Chondrocyte (in vitro differentiated cells): ENCODE data around the gene KDR. TPM values are rescaled to one million over a fixed set of nuclear protein-coding genes. Genes with fewer than 3 reads are reported as not detected.

Experiments
- DNase-seq: peaks from one replicate; pipeline ENCODE4 v3.0.0; 2021; ENCODE audit warnings: mixed read lengths, low spot score
- H3K27ac Mint-ChIP-seq: one replicate; pipeline ENCODE4 v1.8.0; 2021; ENCODE audit warnings: mild to moderate bottlenecking, moderate library complexity, mixed read lengths; ENCODE audit not compliant: unreplicated experiment
- H3K27me3 Mint-ChIP-seq: 2 replicates; pipeline ENCODE4 v1.8.0; 2021; ENCODE audit warnings: low read depth, mixed read lengths
- H3K36me3 Mint-ChIP-seq: 2 replicates; pipeline ENCODE4 v1.8.0; 2021; ENCODE audit warnings: low read depth, mixed read lengths
- H3K4me1 Mint-ChIP-seq: 2 replicates; pipeline ENCODE4 v1.8.0; 2021; ENCODE audit warnings: low read depth, mild to moderate bottlenecking, mixed read lengths
- H3K4me3 Mint-ChIP-seq: one replicate; pipeline ENCODE4 v1.8.0; 2021; ENCODE audit warnings: mild to moderate bottlenecking, moderate library complexity, mixed read lengths; ENCODE audit not compliant: unreplicated experiment
- H3K9me3 Mint-ChIP-seq: 2 replicates; pipeline ENCODE4 v1.8.0; 2021; ENCODE audit warnings: low read depth, mixed read lengths
- total RNA-seq: library from RNA; stranded (reverse); gene quantifications from 3 replicates; pipeline ENCODE4 v1.2.1, GENCODE V29; 2021
- TF ChIP-seq, protein P1 (sequence below): fragments of 200-600 bp; sonication (generic); IDR thresholded peaks from 2 replicates; pipeline ENCODE4 v1.5.0; 2021; ENCODE audit warnings: antibody characterized with exemption, mild to moderate bottlenecking, moderate library complexity

The KDR gene
- total RNA-seq, 1 donor from 2014 or later = 0.77 TPM

GRCh38 chr4:55154933-55155332 is 29.5 kb upstream of the KDR start:
- H3K4me1 Mint-ChIP-seq = no peaks in the 10 kb centered on the region
- DNase-seq = no peak
- no peaks in the 10 kb centered on the region for H3K36me3 Mint-ChIP-seq
- H3K27me3 Mint-ChIP-seq = peaks cover 34% of the 10 kb centered on the region
- no peak overlapping the region for H3K4me3 Mint-ChIP-seq
- TF ChIP-seq, protein P1, sequence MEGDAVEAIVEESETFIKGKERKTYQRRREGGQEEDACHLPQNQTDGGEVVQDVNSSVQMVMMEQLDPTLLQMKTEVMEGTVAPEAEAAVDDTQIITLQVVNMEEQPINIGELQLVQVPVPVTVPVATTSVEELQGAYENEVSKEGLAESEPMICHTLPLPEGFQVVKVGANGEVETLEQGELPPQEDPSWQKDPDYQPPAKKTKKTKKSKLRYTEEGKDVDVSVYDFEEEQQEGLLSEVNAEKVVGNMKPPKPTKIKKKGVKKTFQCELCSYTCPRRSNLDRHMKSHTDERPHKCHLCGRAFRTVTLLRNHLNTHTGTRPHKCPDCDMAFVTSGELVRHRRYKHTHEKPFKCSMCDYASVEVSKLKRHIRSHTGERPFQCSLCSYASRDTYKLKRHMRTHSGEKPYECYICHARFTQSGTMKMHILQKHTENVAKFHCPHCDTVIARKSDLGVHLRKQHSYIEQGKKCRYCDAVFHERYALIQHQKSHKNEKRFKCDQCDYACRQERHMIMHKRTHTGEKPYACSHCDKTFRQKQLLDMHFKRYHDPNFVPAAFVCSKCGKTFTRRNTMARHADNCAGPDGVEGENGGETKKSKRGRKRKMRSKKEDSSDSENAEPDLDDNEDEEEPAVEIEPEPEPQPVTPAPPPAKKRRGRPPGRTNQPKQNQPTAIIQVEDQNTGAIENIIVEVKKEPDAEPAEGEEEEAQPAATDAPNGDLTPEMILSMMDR = no peak
- no peak overlapping the region for H3K27ac Mint-ChIP-seq
- H3K9me3 Mint-ChIP-seq = peaks cover 16% of the 10 kb centered on the region

DNA sequence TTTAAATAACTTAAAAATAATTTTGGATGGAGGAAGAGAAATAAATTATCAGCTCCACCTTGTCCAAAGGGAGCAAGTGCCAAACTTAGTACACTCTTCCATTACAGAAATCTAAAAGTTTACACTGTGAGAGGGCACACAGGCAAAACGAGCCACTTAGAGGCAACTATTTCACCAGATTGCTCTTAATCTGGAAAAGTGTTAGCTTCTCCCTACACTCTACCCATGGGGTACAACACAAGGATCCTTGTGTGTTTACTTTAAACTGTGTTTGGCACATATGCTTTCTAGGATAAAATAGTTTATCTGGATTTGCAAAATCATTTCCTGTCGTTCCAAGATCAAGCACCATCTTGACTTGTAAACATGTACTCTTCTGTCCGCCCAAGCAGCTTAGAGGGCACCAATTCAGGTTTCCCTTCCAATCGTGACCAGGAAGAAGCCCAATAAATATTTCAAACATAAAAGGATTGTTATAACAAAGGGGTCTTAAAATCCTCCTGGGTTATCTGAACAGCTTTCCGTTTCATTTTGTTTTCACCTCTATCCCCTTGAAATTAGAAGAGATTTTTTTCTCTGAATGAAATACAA is 29.0 kb upstream of the KDR start:
- no peak for DNase-seq
- Mint-ChIP-seq H3K4me3 (no peak overlapping the region), H3K27ac (no peak overlapping the region), H3K27me3 (peaks cover 39% of the 10 kb centered on the region), H3K36me3 (no peaks in the 10 kb centered on the region), H3K4me1 (no peaks in the 10 kb centered on the region), H3K9me3 (peaks cover 16% of the 10 kb centered on the region)
- TF ChIP-seq, protein P1 = no peak

- no peak overlapping the region for H3K4me3 Mint-ChIP-seq
- no peak overlapping the region for H3K27ac Mint-ChIP-seq
- no peaks in the 10 kb centered on the region for H3K4me1 Mint-ChIP-seq
- H3K27me3 Mint-ChIP-seq = peaks cover 31% of the 10 kb centered on the region
- H3K36me3 Mint-ChIP-seq = no peaks in the 10 kb centered on the region
- TF ChIP-seq, protein P1 = no peak
- no peaks in the 10 kb centered on the region for H3K9me3 Mint-ChIP-seq
- DNase-seq = no peak
These were observed 18.5 kb upstream of the KDR start for GRCh38 chr4:55143858-55144257.

GRCh38 chr4:55138367-55138766 is 13.0 kb upstream of the KDR start:
- no peak overlapping the region for H3K4me3 Mint-ChIP-seq
- H3K9me3 Mint-ChIP-seq = no peaks in the 10 kb centered on the region
- no peak overlapping the region for H3K27ac Mint-ChIP-seq
- peaks cover 36% of the 10 kb centered on the region for H3K27me3 Mint-ChIP-seq
- no peak for DNase-seq
- no peaks in the 10 kb centered on the region for H3K36me3 Mint-ChIP-seq
- no peaks in the 10 kb centered on the region for H3K4me1 Mint-ChIP-seq
- TF ChIP-seq, protein P1 = no peak

- Mint-ChIP-seq H3K36me3 (no peaks in the 10 kb centered on the region), H3K4me1 (no peaks in the 10 kb centered on the region), H3K9me3 (no peaks in the 10 kb centered on the region), H3K4me3 (no peak overlapping the region), H3K27ac (no peak overlapping the region), H3K27me3 (peaks cover 38% of the 10 kb centered on the region)
- DNase-seq = no peak
- TF ChIP-seq, protein P1 = no peak
These were observed 11.2 kb upstream of the KDR start for GRCh38 chr4:55136634-55137033.
